ENCODE measurements around the gene AUTS2. TPM values are rescaled to one million over a fixed set of nuclear protein-coding genes. Genes with fewer than 3 reads are reported as not detected.
A peak's percentile ranks its signal among the peaks of the same experiment; 100 is the strongest.

Gene AUTS2
- total RNA-seq, 1 donor from 2014 or later = 56.0 TPM

DNA sequence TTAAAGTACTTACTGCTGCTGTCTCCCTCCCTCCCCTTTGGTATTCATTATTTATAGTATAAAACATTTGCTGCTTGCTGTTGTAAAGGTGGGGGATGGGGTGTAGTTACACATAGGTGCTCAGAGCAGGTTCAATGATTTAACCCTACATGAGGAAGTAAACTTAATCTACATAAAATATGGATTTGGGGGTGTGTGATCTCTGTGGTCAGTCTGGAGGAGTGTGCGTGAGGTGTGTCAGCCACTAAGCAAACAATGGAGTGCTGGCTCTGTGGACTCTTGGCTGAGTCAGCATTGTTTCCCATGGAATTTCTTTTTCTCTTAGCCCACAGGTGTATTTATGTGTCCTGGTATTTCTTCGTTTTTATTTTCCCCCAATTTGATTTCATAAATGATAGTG, 133.9 kb downstream of the AUTS2 start:
- TF ChIP-seq, protein P1, sequence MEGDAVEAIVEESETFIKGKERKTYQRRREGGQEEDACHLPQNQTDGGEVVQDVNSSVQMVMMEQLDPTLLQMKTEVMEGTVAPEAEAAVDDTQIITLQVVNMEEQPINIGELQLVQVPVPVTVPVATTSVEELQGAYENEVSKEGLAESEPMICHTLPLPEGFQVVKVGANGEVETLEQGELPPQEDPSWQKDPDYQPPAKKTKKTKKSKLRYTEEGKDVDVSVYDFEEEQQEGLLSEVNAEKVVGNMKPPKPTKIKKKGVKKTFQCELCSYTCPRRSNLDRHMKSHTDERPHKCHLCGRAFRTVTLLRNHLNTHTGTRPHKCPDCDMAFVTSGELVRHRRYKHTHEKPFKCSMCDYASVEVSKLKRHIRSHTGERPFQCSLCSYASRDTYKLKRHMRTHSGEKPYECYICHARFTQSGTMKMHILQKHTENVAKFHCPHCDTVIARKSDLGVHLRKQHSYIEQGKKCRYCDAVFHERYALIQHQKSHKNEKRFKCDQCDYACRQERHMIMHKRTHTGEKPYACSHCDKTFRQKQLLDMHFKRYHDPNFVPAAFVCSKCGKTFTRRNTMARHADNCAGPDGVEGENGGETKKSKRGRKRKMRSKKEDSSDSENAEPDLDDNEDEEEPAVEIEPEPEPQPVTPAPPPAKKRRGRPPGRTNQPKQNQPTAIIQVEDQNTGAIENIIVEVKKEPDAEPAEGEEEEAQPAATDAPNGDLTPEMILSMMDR (IDR thresholded peaks at IDR 0.05) = no peak
- no peaks in the 10 kb centered on the region for H3K9me3 ChIP-seq
- H3K27ac ChIP-seq = no peak overlapping the region
- no peaks in the 10 kb centered on the region for H3K27me3 ChIP-seq
- H3K36me3 ChIP-seq = no peaks in the 10 kb centered on the region
- intact Hi-C loops (cut with DNase I) = no loop called here
- no peaks in the 10 kb centered on the region for H3K4me1 ChIP-seq
- no peak overlapping the region for H3K4me3 ChIP-seq
- DNase-seq (no peak), ATAC-seq (peak; percentile 69)

DNA sequence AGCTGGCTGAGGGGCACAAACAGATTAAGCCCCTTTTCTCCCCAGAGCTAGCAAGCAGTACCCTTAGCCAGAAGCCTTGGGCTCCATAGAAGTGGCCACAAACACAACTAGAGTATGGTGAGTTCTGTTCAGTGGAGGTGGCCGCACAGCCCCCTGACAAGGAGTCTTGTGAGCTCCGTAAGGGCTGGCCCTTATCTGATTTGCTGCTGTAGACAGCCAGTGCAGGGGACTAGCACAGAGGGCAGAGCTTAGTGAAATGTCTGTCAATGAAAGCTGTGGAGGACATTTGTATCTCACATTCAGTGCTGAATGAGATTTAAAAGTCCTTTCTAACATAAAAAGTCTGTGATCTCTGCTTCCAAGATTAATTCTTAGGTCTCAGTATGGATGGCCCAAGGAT, 137.3 kb downstream of the AUTS2 start:
- Histone ChIP-seq H3K27me3 (no peaks in the 10 kb centered on the region), H3K4me3 (no peak overlapping the region), H3K9me3 (no peaks in the 10 kb centered on the region), H3K4me1 (peaks cover 6% of the 10 kb centered on the region), H3K36me3 (no peaks in the 10 kb centered on the region), H3K27ac (no peak overlapping the region)
- DNase-seq = no peak
- intact Hi-C loops (cut with DNase I) = no loop called here
- TF ChIP-seq, protein P1 (IDR thresholded peaks at IDR 0.05) = no peak
- no peak for ATAC-seq

DNA sequence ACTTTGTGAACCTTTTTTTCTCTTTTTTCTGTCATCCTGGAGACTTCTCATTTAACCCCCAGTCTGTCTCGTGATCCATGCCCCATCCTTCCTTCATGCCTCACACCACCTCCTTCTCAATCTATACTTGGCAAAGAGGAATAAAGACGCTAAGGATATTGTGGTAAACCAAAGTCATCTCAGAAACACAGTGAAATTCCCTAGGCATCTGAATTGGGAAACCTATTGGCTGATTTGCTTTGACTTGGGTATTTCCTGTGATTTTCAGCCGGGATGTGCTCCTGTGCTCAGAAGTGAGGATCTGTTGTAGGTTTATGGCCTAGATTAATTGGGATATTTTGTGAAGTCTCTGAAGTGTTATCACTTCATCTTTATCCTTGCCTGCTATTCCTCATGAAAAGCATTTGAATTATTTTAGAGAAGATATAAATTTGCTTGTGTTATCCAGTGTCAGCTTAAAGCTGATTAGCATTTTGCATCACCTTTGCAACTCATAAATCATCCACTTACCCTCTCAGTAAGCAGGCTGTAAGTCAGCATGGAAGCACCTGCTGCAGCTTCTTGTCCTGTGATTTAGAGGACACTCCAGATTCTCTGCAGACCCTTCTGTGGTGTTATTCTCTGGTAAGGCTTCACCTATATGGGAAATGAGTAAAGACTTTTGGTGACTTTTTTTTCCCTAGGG, 138.0 kb downstream of the AUTS2 start:
- TF ChIP-seq, protein P1 (IDR thresholded peaks at IDR 0.05) = no peak
- Histone ChIP-seq H3K4me3 (no peak overlapping the region), H3K9me3 (no peaks in the 10 kb centered on the region), H3K27me3 (no peaks in the 10 kb centered on the region), H3K4me1 (peaks cover 6% of the 10 kb centered on the region), H3K36me3 (no peaks in the 10 kb centered on the region), H3K27ac (no peak overlapping the region)
- ATAC-seq = no peak
- intact Hi-C loops (cut with DNase I) = no loop called here
- DNase-seq = no peak

DNA sequence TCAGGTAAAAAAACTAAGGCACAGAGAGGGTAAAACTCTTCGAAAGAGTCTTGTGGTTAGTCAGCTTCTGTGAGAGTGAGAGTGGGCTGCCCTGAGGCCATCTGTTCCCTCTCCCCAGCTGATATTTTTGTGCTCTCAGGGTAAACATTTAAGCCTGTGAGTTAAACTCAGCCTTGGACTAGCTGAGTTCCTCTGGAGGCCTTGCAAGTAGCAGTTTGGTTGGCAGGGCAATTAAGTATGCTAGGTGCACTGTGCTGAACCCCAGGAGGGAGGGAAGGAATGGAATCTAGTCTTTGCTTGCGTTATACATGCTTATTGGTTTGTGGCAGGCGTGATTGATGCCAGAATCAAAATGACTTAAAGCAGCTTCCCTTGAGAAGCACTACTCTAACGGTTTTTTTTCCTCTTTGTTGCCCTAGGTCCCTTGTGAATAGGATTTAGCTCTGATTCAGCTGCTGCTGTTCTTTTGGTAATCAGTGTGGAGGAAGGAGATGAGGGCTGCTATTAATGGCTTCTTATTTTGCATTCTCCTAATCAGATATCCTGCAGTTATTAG, 140.2 kb downstream of the AUTS2 start:
- intact Hi-C loops (cut with DNase I) = no loop called here
- Histone ChIP-seq H3K36me3 (no peaks in the 10 kb centered on the region), H3K27ac (no peak overlapping the region), H3K9me3 (no peaks in the 10 kb centered on the region), H3K27me3 (no peaks in the 10 kb centered on the region), H3K4me3 (no peak overlapping the region), H3K4me1 (peaks cover 6% of the 10 kb centered on the region)
- DNase-seq (no peak), ATAC-seq (no peak)
- TF ChIP-seq, protein P1 (IDR thresholded peaks at IDR 0.05) = no peak

DNA sequence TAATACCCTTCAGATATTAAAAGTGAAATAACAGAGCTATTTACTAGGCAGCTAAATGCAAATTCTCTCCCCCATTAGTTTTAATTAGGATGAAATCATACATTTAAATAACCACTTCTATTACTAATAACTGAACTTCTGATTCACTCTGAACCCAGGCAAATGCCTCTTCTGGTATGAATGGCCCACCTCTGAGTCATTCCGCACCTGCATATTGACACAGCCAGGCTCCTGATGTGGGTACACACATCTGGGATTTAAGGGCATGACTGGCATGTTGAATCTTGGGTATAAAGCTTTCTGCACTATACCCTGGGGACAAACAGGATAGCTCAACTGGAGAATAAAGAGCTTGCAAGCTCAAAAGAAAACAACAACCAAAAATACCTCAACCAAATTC, 140.9 kb downstream of the AUTS2 start:
- TF ChIP-seq, protein P1 (IDR thresholded peaks at IDR 0.05) = no peak
- no peak for ATAC-seq
- Histone ChIP-seq H3K4me3 (no peak overlapping the region), H3K27me3 (no peaks in the 10 kb centered on the region), H3K36me3 (no peaks in the 10 kb centered on the region), H3K27ac (no peak overlapping the region), H3K4me1 (peaks cover 6% of the 10 kb centered on the region), H3K9me3 (no peaks in the 10 kb centered on the region)
- intact Hi-C loops (cut with DNase I) = no loop called here
- no peak for DNase-seq
